H1 (cell line): ENCODE results near the gene COL1A1. TPM values are rescaled to one million over a fixed set of nuclear protein-coding genes. Genes with fewer than 3 reads are reported as not detected.
A peak's percentile ranks its signal among the peaks of the same experiment; 100 is the strongest.

ENCODE experiments used
- CTCF ChIA-PET: fragments of 300-600 bp; sonication (Branson Sonifier 250); formaldehyde crosslinking; loops from one replicate; lab custom pipeline; 2021; ENCODE audit not compliant: partially characterized antibody; lab: Charles Lee
- POLR2A ChIA-PET: fragments of 300-600 bp; sonication (Branson Sonifier 250); formaldehyde crosslinking; loops from one replicate; lab custom pipeline; 2021; ENCODE audit warnings: inconsistent platforms; ENCODE audit not compliant: partially characterized antibody; lab: Charles Lee
- DNase-seq, 2 experiments: peaks; one replicate each; pipeline versions ENCODE4 v3.0.0 to v3.0.0-alpha.2; 2010 to 2022; ENCODE audit warnings: low spot score in 2 of 2, low read depth in 1 of 2, mixed read lengths in 1 of 2
- FAIRE-seq: peaks from 2 replicates; lab custom pipeline; 2011; peaks lifted over from hg19 to GRCh38; lab: Jason Lieb, UNC
- H2AFZ ChIP-seq: 2 replicates; pipeline ENCODE4 v1.8.1; 2012; ENCODE audit warnings: low read length, inconsistent platforms
- H2AK5ac ChIP-seq: 2 replicates; pipeline ENCODE4 v1.6.1; 2013; ENCODE audit warnings: low read depth, low read length
- H2BK120ac ChIP-seq: replicated peaks from 2 replicates; pipeline ENCODE3; 2013; ENCODE audit warnings: low read depth, low read length, inconsistent platforms
- H2BK12ac ChIP-seq: 2 replicates; pipeline ENCODE4 v1.6.1; 2013; ENCODE audit warnings: low read depth, low read length
- H2BK15ac ChIP-seq: 2 replicates; pipeline ENCODE4 v1.6.1; 2013; ENCODE audit warnings: low read length
- H2BK20ac ChIP-seq: 2 replicates; pipeline ENCODE4 v1.6.1; 2013; ENCODE audit warnings: low read length
- H2BK5ac ChIP-seq: 2 replicates; pipeline ENCODE4 v1.6.1; 2013; ENCODE audit warnings: low read depth, low read length
- H3K14ac ChIP-seq: 2 replicates; pipeline ENCODE4 v1.6.1; 2013; ENCODE audit warnings: inconsistent platforms; ENCODE audit not compliant: insufficient read length
- H3K18ac ChIP-seq: 2 replicates; pipeline ENCODE4 v1.6.1; 2013; ENCODE audit warnings: low read length; ENCODE audit errors: extremely low read depth
- H3K23ac ChIP-seq: 2 replicates; pipeline ENCODE4 v1.6.1; 2013; ENCODE audit warnings: inconsistent platforms; ENCODE audit not compliant: insufficient read length
- H3K23me2 ChIP-seq: 2 replicates; pipeline ENCODE4 v1.6.1; 2013; ENCODE audit warnings: low read depth, low read length
- H3K27ac ChIP-seq: 2 replicates; pipeline ENCODE4 v1.6.1; 2011; ENCODE audit warnings: low read depth, low read length, inconsistent platforms
- H3K27me3 ChIP-seq, 4 experiments: replicated peaks in 1 of 4; 1 replicate in 1 of 4; 2 replicates in 3 of 4; pipeline versions ENCODE4 v1.6.1 to v1.8.1; 2011 to 2013; ENCODE audit warnings: low read length in 3 of 4, mild to moderate bottlenecking in 3 of 4, inconsistent platforms in 2 of 4, mixed read lengths in 2 of 4, moderate library complexity in 1 of 4; ENCODE audit not compliant: control insufficient read depth in 3 of 4, insufficient read depth in 3 of 4; ENCODE audit errors: extremely low read depth in 1 of 4
- H3K36me3 ChIP-seq, 4 experiments: 2 replicates each; pipeline versions ENCODE4 v1.6.1 to v1.8.1; 2011 to 2013; ENCODE audit warnings: mild to moderate bottlenecking in 4 of 4, low read length in 3 of 4, moderate library complexity in 2 of 4, control low read depth in 1 of 4, inconsistent platforms in 1 of 4; ENCODE audit not compliant: insufficient read depth in 4 of 4, control insufficient read depth in 2 of 4
- H3K4ac ChIP-seq: replicated peaks from 2 replicates; pipeline ENCODE3; 2013; ENCODE audit warnings: low read length, low read depth, mixed read lengths, inconsistent platforms; ENCODE audit not compliant: insufficient read length
- H3K4me1 ChIP-seq, 4 experiments: replicated peaks in 1 of 4; 1 replicate in 1 of 4; 2 replicates in 3 of 4; pipeline versions ENCODE4 v1.6.1 to v1.8.1; 2011 to 2013; ENCODE audit warnings: low read length in 3 of 4, inconsistent platforms in 2 of 4, mixed read lengths in 1 of 4; ENCODE audit not compliant: insufficient read depth in 4 of 4, control insufficient read depth in 3 of 4
- H3K4me2 ChIP-seq, 2 experiments: 2 replicates each; pipeline versions ENCODE4 v1.6.1 to v1.8.1; 2011 to 2013; ENCODE audit warnings: low read depth in 2 of 2, low read length in 2 of 2, control low read depth in 1 of 2, inconsistent platforms in 1 of 2, mild to moderate bottlenecking in 1 of 2; ENCODE audit not compliant: insufficient read depth in 1 of 2
- H3K4me3 ChIP-seq, 4 experiments: fragments of 200-600, 300-600 bp in 1 of 4; sonication (generic), shearing (Covaris generic), sonication (Bioruptor Twin) in 1 of 4; 2 replicates each; pipeline versions ENCODE4 v1.5.1 to v1.8.1; 2011 to 2016; ENCODE audit warnings: low read length in 4 of 4, low read depth in 3 of 4, control low read depth in 2 of 4, inconsistent platforms in 2 of 4, mild to moderate bottlenecking in 2 of 4, mixed read lengths in 1 of 4, moderate library complexity in 1 of 4; ENCODE audit not compliant: insufficient read depth in 2 of 4; ENCODE audit errors: extremely low read depth in 1 of 4
- H3K56ac ChIP-seq: replicated peaks from 2 replicates; pipeline ENCODE3; 2013; ENCODE audit warnings: low read depth, mild to moderate bottlenecking, mixed read lengths, low read length, inconsistent platforms; ENCODE audit not compliant: insufficient read length
- H3K79me1 ChIP-seq: 2 replicates; pipeline ENCODE4 v1.6.1; 2013; ENCODE audit warnings: low read depth, low read length, control low read depth
- H3K79me2 ChIP-seq, 2 experiments: 2 replicates each; pipeline versions ENCODE4 v1.6.1 to v1.8.1; 2012 to 2013; ENCODE audit warnings: low read length in 2 of 2, mild to moderate bottlenecking in 2 of 2, inconsistent platforms in 1 of 2; ENCODE audit not compliant: insufficient read depth in 2 of 2, control insufficient read depth in 1 of 2
- H3K9ac ChIP-seq, 4 experiments: replicated peaks in 1 of 4; 1 replicate in 1 of 4; 2 replicates in 3 of 4; pipeline versions ENCODE4 v1.6.1 to v1.8.1; 2011 to 2013; ENCODE audit warnings: low read depth in 3 of 4, low read length in 3 of 4, control low read depth in 2 of 4, mild to moderate bottlenecking in 2 of 4, moderate library complexity in 2 of 4, inconsistent platforms in 1 of 4; ENCODE audit errors: extremely low read depth in 1 of 4
- H3K9me3 ChIP-seq, 2 experiments: 2 replicates each; pipeline versions ENCODE4 v1.6.1 to v1.8.1; 2012 to 2013; ENCODE audit warnings: mild to moderate bottlenecking in 2 of 2, moderate library complexity in 2 of 2, control low read depth in 1 of 2, inconsistent platforms in 1 of 2, low read depth in 1 of 2, low read length in 1 of 2, mixed read lengths in 1 of 2; ENCODE audit not compliant: insufficient read depth in 2 of 2
- H4K20me1 ChIP-seq, 2 experiments: replicated peaks in 1 of 2; 2 replicates each; pipeline versions ENCODE3 to v1.8.1; 2011 to 2013; ENCODE audit warnings: inconsistent platforms in 2 of 2, low read length in 2 of 2, mild to moderate bottlenecking in 1 of 2; ENCODE audit not compliant: insufficient read depth in 2 of 2, control insufficient read depth in 1 of 2
- H4K5ac ChIP-seq: 2 replicates; pipeline ENCODE4 v1.6.1; 2013; ENCODE audit warnings: low read length, low read depth, mixed read lengths, inconsistent platforms; ENCODE audit not compliant: insufficient read length
- H4K8ac ChIP-seq: 2 replicates; pipeline ENCODE4 v1.8.0; 2013; ENCODE audit warnings: mild to moderate bottlenecking, moderate library complexity, low read length, inconsistent platforms; ENCODE audit not compliant: insufficient read depth; ENCODE audit errors: extremely low read depth
- H4K91ac ChIP-seq: replicated peaks from 2 replicates; pipeline ENCODE3; 2013; ENCODE audit warnings: low read length, mixed read lengths, inconsistent platforms; ENCODE audit not compliant: insufficient read length
- FOSL1 ChIP-seq: IDR thresholded peaks from 2 replicates; pipeline ENCODE4 v1.6.1; 2011; ENCODE audit warnings: mild to moderate bottlenecking, low read depth, low read length, moderate library complexity; ENCODE audit not compliant: insufficient read depth
- GABPA ChIP-seq: IDR thresholded peaks from 2 replicates; pipeline ENCODE4 v1.6.1; 2011; ENCODE audit warnings: mild to moderate bottlenecking, low read length, moderate library complexity, borderline replicate concordance; ENCODE audit not compliant: insufficient read depth
- JUND ChIP-seq: IDR thresholded peaks from 2 replicates; pipeline ENCODE4 v1.6.1; 2011; ENCODE audit warnings: mild to moderate bottlenecking, improper control_type of control experiment, low read length
- KDM5A ChIP-seq: fragments of 200-600 bp; IDR thresholded peaks from 2 replicates; pipeline ENCODE4 v1.7.1; 2012; ENCODE audit warnings: mild to moderate bottlenecking, low read length, inconsistent platforms, mixed read lengths
- MAX ChIP-seq: IDR thresholded peaks from 2 replicates; pipeline ENCODE4 v1.6.1; 2012; ENCODE audit warnings: inconsistent platforms
- POLR2A ChIP-seq, 2 experiments: IDR thresholded peaks; 1 replicate in 1 of 2; 2 replicates in 1 of 2; pipeline ENCODE4 v1.6.1; 2011; ENCODE audit warnings: low read depth in 2 of 2, low read length in 2 of 2, mild to moderate bottlenecking in 2 of 2; ENCODE audit errors: control extremely low read depth in 1 of 2
- SIRT6 ChIP-seq: IDR thresholded peaks from one replicate; pipeline ENCODE4 v1.7.1; 2012; ENCODE audit warnings: low read length, inconsistent platforms
- SP2 ChIP-seq: IDR thresholded peaks from 2 replicates; pipeline ENCODE4 v1.6.1; 2012; ENCODE audit warnings: mild to moderate bottlenecking, low read length, inconsistent platforms
- SUZ12 ChIP-seq: fragments of 200-600 bp; sonication (generic); IDR thresholded peaks from 2 replicates; pipeline ENCODE4 v1.6.1; 2012; ENCODE audit warnings: mild to moderate bottlenecking, inconsistent platforms, low read length, moderate library complexity, mixed read lengths
- TEAD4 ChIP-seq: IDR thresholded peaks from 2 replicates; pipeline ENCODE4 v1.6.1; 2012; ENCODE audit warnings: low read depth, low read length, inconsistent platforms, mixed read lengths
- YY1 ChIP-seq: IDR thresholded peaks from 2 replicates; pipeline ENCODE4 v1.6.1; 2011; ENCODE audit warnings: low read depth, mild to moderate bottlenecking, low read length
- ZNF274 ChIP-seq: IDR thresholded peaks from 2 replicates; pipeline ENCODE4 v1.7.0; 2012; ENCODE audit warnings: low read length, borderline replicate concordance; ENCODE audit errors: extremely low read depth
- WGBS, 2 experiments: shearing (Covaris generic) in 1 of 2; methylation state at CpG; one replicate each; pipeline versions ENCODE4 v1.1.6 to v1.1.7; 2013 to 2015; ENCODE audit warnings: low lambda C conversion rate in 2 of 2, mixed read lengths in 2 of 2, inconsistent platforms in 1 of 2, low coverage in 1 of 2, missing lambda C conversion rate in 1 of 2; ENCODE audit not compliant: insufficient replicate concordance in 2 of 2, insufficient coverage in 1 of 2, insufficient read length in 1 of 2; ENCODE audit errors: extremely low coverage in 1 of 2, missing lambda C conversion rate in 1 of 2; 5-methylcytosine and 5-hydroxymethylcytosine counted together
- polyA plus RNA-seq, 7 experiments: library from polyadenylated mRNA; depleted of rRNA in 3 of 7; stranded (reverse) in 5 of 7; unstranded in 2 of 7; fragments of >200 nt in 5 of 7; fragments of 200-250 nt in 2 of 7; gene quantifications; 1 replicate in 5 of 7; 2 replicates in 1 of 7; 4 replicates in 1 of 7; pipeline versions ENCODE4 v1.2.1 to v1.2.3, GENCODE V29; 2011 to 2013; ENCODE audit warnings: missing spikeins in 2 of 7, mixed read lengths in 2 of 7
- total RNA-seq: library from RNA; stranded (reverse); fragmentation: NEBNext Ultra II Directional; extraction: Animal tissue kit (Norgen Biotek cat#: 25700); gene quantifications from 2 replicates; pipeline ENCODE4 v1.2.1, GENCODE V29; 2021

The COL1A1 gene
- total and polyA plus RNA-seq, 2 of the 8 experiments (the other 6 are each of a cell fraction or from before 2014, with no cell fraction given): 14.1 to 80.4 TPM

- Histone ChIP-seq H4K91ac (peak overlapping the region; percentile 91), H4K20me1 (no peaks in the 10 kb centered on the region), H3K4me2 (peak overlapping the region; percentile 37 to 47), H3K4me1 (peaks cover 20 to 47% (median 39%) of the 10 kb centered on the region in 4 experiments), H3K9me3 (no peaks in the 10 kb centered on the region), H3K56ac (no peak overlapping the region), H4K5ac (peak overlapping the region; percentile 0), H3K36me3 (no peaks in the 10 kb centered on the region), H3K79me2 (no peaks in the 10 kb centered on the region), H3K79me1 (no peaks in the 10 kb centered on the region), H3K18ac (peak overlapping the region; percentile 95), H2BK15ac (peak overlapping the region; percentile 100), H3K14ac (no peak overlapping the region), H2BK20ac (peak overlapping the region; percentile 100), H2BK120ac (peak overlapping the region; percentile 90), H3K23me2 (no peaks in the 10 kb centered on the region; the same call in 1 of the 2 replicates), H3K4ac (peak overlapping the region; percentile 61), H2BK5ac (peak overlapping the region; percentile 96; the same call in 1 of the 2 replicates), H2AK5ac (peak overlapping the region; percentile 97; the same call in 1 of the 2 replicates), H3K23ac (no peak overlapping the region), H3K4me3 (no peak overlapping the region), H2BK12ac (peak overlapping the region; percentile 100; the same call in 1 of the 2 replicates), H4K8ac (no peak overlapping the region), H3K9ac (no peak overlapping the region; a peak in 1 of 7 replicates), H3K27ac (0 out of 2 replicates have a peak overlapping the region, but pooled peaks have one; percentile 21), H3K27me3 (peaks cover 0 to 8% (median 4%) of the 10 kb centered on the region in 4 experiments; a peak in 3 of 7 replicates), H2AFZ (no peak overlapping the region)
- no peak for FAIRE-seq
- WGBS, 2 experiments: 43% methylated on average over 13 of the region's 16 CpGs; no CpG with 5 or more reads in 1 of the 2 experiments
- ChIA-PET CTCF (interaction anchor here (0.6 to 24.4 kb wide), 10 partner anchors 5 to 734 kb away, joined by 3 to 1349 read pairs (median 4); partner anchors contain the start of genes COL1A1, EME1, MRPL27 and TMEM92), POLR2A (interaction anchor here (0.6 to 3.2 kb wide), 5 partner anchors 9 to 562 kb away, joined by 3 to 17 read pairs (median 3); partner anchors contain the start of genes COL1A1 and SGCA)
- peak in 1 of 2 experiments; percentile 72 for DNase-seq
- TF ChIP-seq KDM5A (no peak), GABPA (no peak), POLR2A (IDR thresholded peaks at IDR 0.05; ENCODE audit: control extremely low read depth in 1 of 2, low read depth in 2 of 2, low read length in 2 of 2) (no peak; a peak in 1 of 3 replicates), JUND (no peak), SUZ12 (no peak), SIRT6 (no peak), ZNF274 (no peak), TEAD4 (peak; percentile 57; the same call in 1 of the 2 replicates), FOSL1 (no peak), MAX (peak; percentile 91), SP2 (no peak), YY1 (0 out of 2 replicates have a peak, but pooled peaks have one; percentile 26)
Measured at GRCh38 chr17:50209472-50210239, 8.2 kb upstream of the COL1A1 start.
